ENCODE measurements around the gene NUBP2.

The NUBP2 gene

GRCh38 chr16:1825381-1825863, 42.7 kb downstream of the NUBP2 start:
- DNase-seq (ENCODE audit: low read depth), result no peak
- H3K4me3 ChIP-seq (ENCODE audit: low read depth, low read length), result peak overlapping the region; percentile 99
- TF ChIP-seq CTCF (IDR thresholded peaks at IDR 0.05; ENCODE audit: low read depth, low read length, missing control alignments), result no peak
- in situ Hi-C loops (cut with HindIII; ENCODE audit: low sequenced_read_pairs), result no loop called here

- DNase-seq (ENCODE audit: low read depth), result no peak
- H3K4me3 ChIP-seq (ENCODE audit: low read depth, low read length), result peak overlapping the region; percentile 99
- no peak for TF ChIP-seq CTCF (IDR thresholded peaks at IDR 0.05; ENCODE audit: low read depth, low read length, missing control alignments)
- in situ Hi-C loops (cut with HindIII; ENCODE audit: low sequenced_read_pairs), result no loop called here
Observed at GRCh38 chr16:1825864-1826690, 43.3 kb downstream of the NUBP2 start.

- TF ChIP-seq CTCF (IDR thresholded peaks at IDR 0.05; ENCODE audit: low read depth, low read length, missing control alignments), result no peak
- H3K4me3 ChIP-seq (ENCODE audit: low read depth, low read length), result peak within 1 kb of the TSS; percentile 99
- peak; percentile 86 for DNase-seq (ENCODE audit: low read depth)
- in situ Hi-C loops (cut with HindIII; ENCODE audit: low sequenced_read_pairs), result no loop called here
Observed at GRCh38 chr16:1826691-1827573, 44.2 kb downstream of the NUBP2 start, which contains the start of the genes FAHD1 and HAGH. Gene FAHD1, plus strand, starts transcription at chr16:1827206. Its CDS starts 33 bp downstream, at chr16:1827239. Gene HAGH, minus strand, starts transcription at chr16:1826825. Its CDS starts 38 bp downstream, at chr16:1826787.

- no peak for DNase-seq (ENCODE audit: low read depth)
- no peak for TF ChIP-seq CTCF (IDR thresholded peaks at IDR 0.05; ENCODE audit: low read depth, low read length, missing control alignments)
- in situ Hi-C loops (cut with HindIII; ENCODE audit: low sequenced_read_pairs), result no loop called here
- peak overlapping the region; percentile 99 for H3K4me3 ChIP-seq (ENCODE audit: low read depth, low read length)
Observed at GRCh38 chr16:1828645-1829410, 46.1 kb downstream of the NUBP2 start.

- H3K4me3 ChIP-seq (ENCODE audit: low read depth, low read length), result no peak overlapping the region
- DNase-seq (ENCODE audit: low read depth), result no peak
- TF ChIP-seq CTCF (IDR thresholded peaks at IDR 0.05; ENCODE audit: low read depth, low read length, missing control alignments), result no peak
- in situ Hi-C loops (cut with HindIII; ENCODE audit: low sequenced_read_pairs), result no loop called here
Observed at GRCh38 chr16:1830213-1830612, 47.5 kb downstream of the NUBP2 start.

Data from astrocyte of the cerebellum (primary cell).